Measurements from ENCODE around the gene CHRM4. TPM values are rescaled to one million over a fixed set of nuclear protein-coding genes. Genes with fewer than 3 reads are reported as not detected.

The CHRM4 gene
- total and polyA plus RNA-seq, 2 of the 13 experiments (the other 11 are each of a cell fraction or from before 2014, with no cell fraction given), result 0.13 to 0.21 TPM

GRCh38 chr11:46342239-46342638 is 49.3 kb downstream of the CHRM4 start (continued):
- TF ChIP-seq ZNF609 (CRISPR knock-in tag; IDR thresholded peaks at IDR 0.05; ENCODE audit: borderline replicate concordance) (no peak), MAFF (IDR thresholded peaks at IDR 0.05; ENCODE audit: low read depth, low read length) (no peak), HNF4G (IDR thresholded peaks at IDR 0.05; ENCODE audit: borderline replicate concordance, low read depth, low read length) (no peak), HNF4G (CRISPR knock-in tag; IDR thresholded peaks at IDR 0.05; ENCODE audit: borderline replicate concordance, low read depth) (no peak), SAP130 (CRISPR knock-in tag; IDR thresholded peaks at IDR 0.05; ENCODE audit: low read depth) (no peak), SMC3 (IDR thresholded peaks at IDR 0.05; ENCODE audit: low read length) (no peak), ZNF75D (CRISPR knock-in tag; IDR thresholded peaks at IDR 0.05; ENCODE audit: borderline replicate concordance) (no peak), NFIB (CRISPR knock-in tag; IDR thresholded peaks at IDR 0.05; ENCODE audit: borderline replicate concordance) (no peak), SSRP1 (CRISPR knock-in tag; IDR thresholded peaks at IDR 0.05) (no peak), ZNF205 (CRISPR knock-in tag; IDR thresholded peaks at IDR 0.05) (no peak), NFE2 (CRISPR knock-in tag; IDR thresholded peaks at IDR 0.05) (no peak), RARA (CRISPR knock-in tag; IDR thresholded peaks at IDR 0.05) (no peak)
- TF ChIP-seq, protein P1, sequence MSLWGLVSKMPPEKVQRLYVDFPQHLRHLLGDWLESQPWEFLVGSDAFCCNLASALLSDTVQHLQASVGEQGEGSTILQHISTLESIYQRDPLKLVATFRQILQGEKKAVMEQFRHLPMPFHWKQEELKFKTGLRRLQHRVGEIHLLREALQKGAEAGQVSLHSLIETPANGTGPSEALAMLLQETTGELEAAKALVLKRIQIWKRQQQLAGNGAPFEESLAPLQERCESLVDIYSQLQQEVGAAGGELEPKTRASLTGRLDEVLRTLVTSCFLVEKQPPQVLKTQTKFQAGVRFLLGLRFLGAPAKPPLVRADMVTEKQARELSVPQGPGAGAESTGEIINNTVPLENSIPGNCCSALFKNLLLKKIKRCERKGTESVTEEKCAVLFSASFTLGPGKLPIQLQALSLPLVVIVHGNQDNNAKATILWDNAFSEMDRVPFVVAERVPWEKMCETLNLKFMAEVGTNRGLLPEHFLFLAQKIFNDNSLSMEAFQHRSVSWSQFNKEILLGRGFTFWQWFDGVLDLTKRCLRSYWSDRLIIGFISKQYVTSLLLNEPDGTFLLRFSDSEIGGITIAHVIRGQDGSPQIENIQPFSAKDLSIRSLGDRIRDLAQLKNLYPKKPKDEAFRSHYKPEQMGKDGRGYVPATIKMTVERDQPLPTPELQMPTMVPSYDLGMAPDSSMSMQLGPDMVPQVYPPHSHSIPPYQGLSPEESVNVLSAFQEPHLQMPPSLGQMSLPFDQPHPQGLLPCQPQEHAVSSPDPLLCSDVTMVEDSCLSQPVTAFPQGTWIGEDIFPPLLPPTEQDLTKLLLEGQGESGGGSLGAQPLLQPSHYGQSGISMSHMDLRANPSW (CRISPR knock-in tag; IDR thresholded peaks at IDR 0.05; ENCODE audit: borderline replicate concordance), result no peak
